Naive thymus-derived CD4-positive, alpha-beta T cell (primary cell): ENCODE results near the gene SCN3A. TPM values are rescaled to one million over a fixed set of nuclear protein-coding genes. Genes with fewer than 3 reads are reported as not detected.

Experiments
- ATAC-seq: fragments of 150-1000 bp; cut with Tn5 transposase; 2 replicates; pipeline ENCODE4 v1.10.0; 2021; ENCODE audit warnings: mild to moderate bottlenecking, moderate library complexity
- CTCF ChIA-PET: fragments of 350-600 bp; sonication (Branson Sonifier 250); formaldehyde crosslinking; loops from one replicate; lab custom pipeline; 2021; ENCODE audit warnings: antibody characterized with exemption; lab: Charles Lee
- POLR2A ChIA-PET: fragments of 350-600 bp; sonication (Branson Sonifier 250); formaldehyde crosslinking; loops from one replicate; lab custom pipeline; 2021; ENCODE audit warnings: antibody characterized with exemption, inconsistent platforms; lab: Charles Lee
- DNase-seq, 9 donors: peaks; one replicate each; pipeline versions ENCODE4 v3.0.0 to v3.0.0-alpha.2; 2020 to 2022; ENCODE audit warnings: mixed read lengths in 1 of 9
- H3K27ac ChIP-seq: one replicate; pipeline ENCODE4 v1.7.0; 2013; ENCODE audit warnings: mild to moderate bottlenecking, low read depth, low read length, moderate library complexity
- H3K27me3 ChIP-seq, 2 donors: one replicate each; pipeline ENCODE4 v1.7.0; 2013; ENCODE audit warnings: low read length in 2 of 2, mild to moderate bottlenecking in 2 of 2, moderate library complexity in 2 of 2; ENCODE audit not compliant: control insufficient read depth in 2 of 2, insufficient read depth in 2 of 2
- H3K36me3 ChIP-seq, 3 experiments: 1 replicate in 2 of 3; 2 replicates in 1 of 3; pipeline ENCODE4 v1.7.0; 2013; ENCODE audit warnings: low read length in 3 of 3, mild to moderate bottlenecking in 3 of 3, moderate library complexity in 1 of 3; ENCODE audit not compliant: insufficient read depth in 3 of 3, control insufficient read depth in 2 of 3
- H3K4me1 ChIP-seq, 2 donors: one replicate each; pipeline ENCODE4 v1.7.0; 2013; ENCODE audit warnings: low read length in 2 of 2, mild to moderate bottlenecking in 2 of 2, moderate library complexity in 1 of 2; ENCODE audit not compliant: control insufficient read depth in 2 of 2, insufficient read depth in 2 of 2
- H3K4me3 ChIP-seq: 2 replicates; pipeline ENCODE4 v1.7.0; 2013; ENCODE audit warnings: mild to moderate bottlenecking, low read length
- H3K9me3 ChIP-seq, 3 experiments: 1 replicate in 2 of 3; 2 replicates in 1 of 3; pipeline ENCODE4 v1.7.0; 2013; ENCODE audit warnings: low read length in 3 of 3; ENCODE audit not compliant: control insufficient read depth in 2 of 3
- H3K27ac Mint-ChIP-seq, 9 donors: one replicate each; pipeline ENCODE4 v1.8.0; 2020 to 2022; ENCODE audit warnings: mixed read lengths in 9 of 9, mild to moderate bottlenecking in 8 of 9, moderate library complexity in 5 of 9, inconsistent platforms in 2 of 9
- H3K27me3 Mint-ChIP-seq, 5 donors: one replicate each; pipeline ENCODE4 v1.8.0; 2021 to 2022; ENCODE audit warnings: mixed read lengths in 5 of 5, mild to moderate bottlenecking in 1 of 5
- H3K36me3 Mint-ChIP-seq, 5 donors: one replicate each; pipeline ENCODE4 v1.8.0; 2020 to 2022; ENCODE audit warnings: mixed read lengths in 5 of 5, mild to moderate bottlenecking in 3 of 5, inconsistent platforms in 1 of 5
- H3K4me1 Mint-ChIP-seq, 7 donors: one replicate each; pipeline ENCODE4 v1.8.0; 2020 to 2022; ENCODE audit warnings: mixed read lengths in 7 of 7, mild to moderate bottlenecking in 3 of 7, inconsistent platforms in 1 of 7
- H3K4me3 Mint-ChIP-seq, 10 donors: one replicate each; pipeline ENCODE4 v1.8.0; 2020 to 2022; ENCODE audit warnings: mild to moderate bottlenecking in 10 of 10, mixed read lengths in 10 of 10, moderate library complexity in 6 of 10, inconsistent platforms in 2 of 10
- H3K9me3 Mint-ChIP-seq, 11 donors: one replicate each; pipeline ENCODE4 v1.8.0; 2020 to 2022; ENCODE audit warnings: mixed read lengths in 11 of 11, mild to moderate bottlenecking in 4 of 11, inconsistent platforms in 1 of 11, moderate library complexity in 1 of 11
- intact Hi-C, 2 donors: fragments of 100-400 bp; cut with micrococcal nuclease; formaldehyde crosslinking; loops; one replicate each; pipeline ENCODE4 v1.15.1; 2023
- polyA plus RNA-seq, 2 donors: library from polyadenylated mRNA; unstranded; fragments of 300-500 nt; fragmentation: Illumina TruSeq; gene quantifications; one replicate each; pipeline ENCODE4 v1.2.3, GENCODE V29; 2021
- total RNA-seq, 6 experiments: library from RNA in 5 of 6; stranded (reverse) in 5 of 6; gene quantifications; 1 replicate in 5 of 6; 2 replicates in 1 of 6; pipeline ENCODE4 v1.2.3 and lab custom pipeline; 2021 to 2026

SCN3A gene
- total and polyA plus RNA-seq, 7 experiments from 2014 or later = 0.02 to 0.64 (median 0.14) TPM; not detected in 3

DNA sequence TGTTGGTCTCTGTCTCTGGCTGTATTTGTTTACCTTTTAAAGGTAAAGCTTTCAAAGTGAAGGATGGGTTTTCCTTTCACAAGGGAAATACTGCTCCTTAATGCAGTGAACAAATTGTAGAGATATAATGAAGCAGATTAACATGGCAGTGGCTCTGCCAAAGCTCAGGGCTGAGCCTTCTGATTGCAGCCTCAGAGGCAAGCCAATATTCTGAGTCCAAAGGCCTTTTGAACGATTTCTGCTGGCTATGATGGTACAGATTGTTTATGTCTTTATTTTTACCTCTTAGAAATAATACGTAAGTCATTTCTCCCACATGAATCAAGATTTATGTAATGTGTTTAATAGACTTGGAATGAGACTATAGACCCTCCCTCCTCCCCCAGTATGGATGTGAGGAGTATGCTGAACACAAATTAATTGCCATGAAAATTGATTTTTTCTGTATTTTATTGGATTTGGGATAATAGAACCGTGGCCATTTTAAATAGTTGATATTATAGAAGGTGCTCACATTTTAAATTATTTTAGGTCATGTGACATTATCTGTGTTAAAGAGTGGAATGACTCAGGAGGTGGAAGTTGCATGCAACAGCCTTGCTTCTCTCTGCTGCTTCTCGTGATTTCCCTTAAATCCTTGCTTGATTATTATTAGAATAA lies 36.1 kb upstream of the SCN3A start:
- intact Hi-C loops = loop anchor here (1.0 to 10.0 kb wide), 3 partner anchors 53 to 632 kb away; partner anchors contain the start of gene GALNT3 (in 1 of the 2)
- DNase-seq (no peak), ATAC-seq (no peak)
- no peaks in the 10 kb centered on the region for H3K4me1 Mint-ChIP-seq
- Histone ChIP-seq H3K4me3 (no peak overlapping the region), H3K27me3 (no peaks in the 10 kb centered on the region), H3K36me3 (no peaks in the 10 kb centered on the region), H3K9me3 (no peaks in the 10 kb centered on the region), H3K4me1 (no peaks in the 10 kb centered on the region), H3K27ac (no peak overlapping the region)
- no peaks in the 10 kb centered on the region for H3K36me3 Mint-ChIP-seq
- H3K9me3 Mint-ChIP-seq = peaks cover 0 to 7% (median 0%) of the 10 kb centered on the region in 11 donors
- no peak overlapping the region for H3K4me3 Mint-ChIP-seq
- CTCF ChIA-PET = interaction anchor here (0.7 to 2.1 kb wide), 2 partner anchors 10 to 49 kb away, joined by 3 to 5 read pairs; no protein-coding TSS in a partner anchor
- POLR2A ChIA-PET = no interaction called here
- H3K27ac Mint-ChIP-seq = no peak overlapping the region
- peaks cover 0 to 9% (median 0%) of the 10 kb centered on the region in 5 donors for H3K27me3 Mint-ChIP-seq

DNA sequence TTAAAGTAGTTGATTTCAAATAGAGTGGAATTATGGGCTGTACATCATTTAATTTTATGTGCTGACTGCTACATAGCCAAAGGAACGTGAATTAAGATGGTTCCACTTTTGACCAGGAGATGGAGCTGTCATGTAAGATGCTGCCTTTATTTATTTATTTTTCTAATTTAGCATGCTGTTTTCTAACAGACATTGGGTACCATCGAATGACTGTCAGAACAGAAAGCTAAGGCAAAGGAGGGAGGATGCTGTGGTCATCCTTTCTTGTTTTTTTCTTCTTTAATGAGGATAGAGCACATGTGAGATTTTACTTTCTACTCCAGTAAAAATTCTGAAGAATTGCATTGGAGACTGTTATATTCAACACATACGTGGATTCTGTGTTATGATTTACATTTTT lies 35.4 kb upstream of the SCN3A start, which contains the start of gene SCN2A:
TSS of gene SCN2A (plus strand) at position 185 of the 400 bp plus-strand sequence. CDS start 56,410 bp downstream, outside the sequence.
- Mint-ChIP-seq H3K27ac (no peak within 1 kb of the TSS), H3K9me3 (peaks cover 0 to 7% (median 0%) of the 10 kb centered on the region in 11 donors), H3K4me1 (no peaks in the 10 kb centered on the region), H3K4me3 (no peak within 1 kb of the TSS), H3K36me3 (no peaks in the 10 kb centered on the region), H3K27me3 (peaks cover 0 to 9% (median 0%) of the 10 kb centered on the region in 5 donors)
- intact Hi-C loops = loop anchor here (1.0 to 10.0 kb wide), 3 partner anchors 54 to 633 kb away; partner anchors contain the start of gene GALNT3 (in 1 of the 2)
- peaks cover 0 to 3% of the 10 kb centered on the region in 2 donors for H3K27me3 ChIP-seq
- ATAC-seq (no peak), DNase-seq (peak in 3 of 9 donors; percentile 1 to 5 (median 1))
- no peak within 1 kb of the TSS for H3K27ac ChIP-seq
- no peaks in the 10 kb centered on the region for H3K36me3 ChIP-seq
- no peaks in the 10 kb centered on the region for H3K9me3 ChIP-seq
- ChIA-PET CTCF (interaction anchor here (0.7 to 2.1 kb wide), 2 partner anchors 10 to 50 kb away, joined by 3 to 5 read pairs; no protein-coding TSS in a partner anchor), POLR2A (no interaction called here)
- H3K4me3 ChIP-seq = no peak within 1 kb of the TSS
- H3K4me1 ChIP-seq = no peaks in the 10 kb centered on the region

DNA sequence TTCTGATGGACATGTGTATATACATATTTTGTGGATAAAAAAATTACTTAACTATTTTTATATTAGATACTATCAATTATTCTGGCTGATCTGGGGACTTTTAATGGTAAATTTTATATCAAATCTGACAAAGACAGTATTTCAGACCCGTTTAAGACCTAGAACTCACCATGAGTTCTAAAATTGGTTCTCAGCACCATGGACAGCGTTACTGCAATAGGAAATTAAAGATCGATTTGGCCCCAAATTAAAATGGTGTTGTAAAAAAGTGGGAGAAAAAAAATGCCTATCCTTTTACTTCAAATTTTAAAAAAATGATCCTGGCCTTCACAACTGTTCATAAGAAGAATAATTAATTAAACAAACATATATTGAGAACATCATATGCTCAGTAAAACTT lies 34.4 kb upstream of the SCN3A start:
- H3K9me3 Mint-ChIP-seq = peaks cover 0 to 7% (median 0%) of the 10 kb centered on the region in 11 donors

DNA sequence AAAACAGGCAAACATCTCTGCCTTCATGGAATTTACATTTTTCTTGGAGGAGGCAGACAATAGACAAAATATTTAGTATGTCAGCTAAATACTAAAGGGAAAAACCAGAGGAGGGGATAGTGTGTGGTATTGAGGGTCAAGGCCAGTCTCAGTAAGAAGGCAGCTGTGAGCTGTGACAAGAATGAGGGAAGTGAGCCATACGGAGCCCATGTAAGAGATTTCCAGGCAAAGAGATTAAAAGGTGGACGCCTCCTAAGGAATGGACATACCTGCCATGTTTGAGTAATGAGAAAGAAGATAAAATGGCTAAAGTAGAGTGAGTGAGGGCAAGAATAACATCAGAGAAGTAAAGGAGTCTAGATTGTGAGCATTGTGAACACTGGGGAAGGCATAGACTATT lies 33.2 kb upstream of the SCN3A start:
- intact Hi-C loops = loop anchor here in 1 of 2 donors (5.0 to 10.0 kb wide), 2 partner anchors 558 to 635 kb away; partner anchors contain the start of gene GALNT3
- Mint-ChIP-seq H3K4me3 (no peak overlapping the region), H3K9me3 (peaks cover 0 to 7% (median 0%) of the 10 kb centered on the region in 11 donors), H3K4me1 (no peaks in the 10 kb centered on the region), H3K36me3 (no peaks in the 10 kb centered on the region), H3K27ac (no peak overlapping the region), H3K27me3 (peaks cover 0 to 10% (median 0%) of the 10 kb centered on the region in 5 donors)
- Histone ChIP-seq H3K4me1 (no peaks in the 10 kb centered on the region), H3K36me3 (no peaks in the 10 kb centered on the region), H3K4me3 (no peak overlapping the region), H3K9me3 (no peaks in the 10 kb centered on the region), H3K27me3 (peaks cover 0 to 3% of the 10 kb centered on the region in 2 donors), H3K27ac (no peak overlapping the region)
- ChIA-PET POLR2A (no interaction called here), CTCF (no interaction called here)
- ATAC-seq (no peak), DNase-seq (no peak)

More for the DNA sequence above, 34.4 kb upstream of the SCN3A start:
- Histone ChIP-seq H3K27me3 (peaks cover 0 to 3% of the 10 kb centered on the region in 2 donors), H3K4me1 (no peaks in the 10 kb centered on the region), H3K4me3 (no peak overlapping the region), H3K36me3 (no peaks in the 10 kb centered on the region), H3K9me3 (no peaks in the 10 kb centered on the region), H3K27ac (no peak overlapping the region)
- no peak overlapping the region for H3K4me3 Mint-ChIP-seq
- no peaks in the 10 kb centered on the region for H3K36me3 Mint-ChIP-seq
- ChIA-PET CTCF (interaction anchor here (2.1 kb wide), 1 partner anchor 11 kb away, joined by 5 read pairs; no protein-coding TSS in a partner anchor), POLR2A (no interaction called here)
- H3K27ac Mint-ChIP-seq = no peak overlapping the region
- intact Hi-C loops = loop anchor here in 1 of 2 donors (5.0 to 10.0 kb wide), 2 partner anchors 557 to 634 kb away; partner anchors contain the start of gene GALNT3
- H3K27me3 Mint-ChIP-seq = peaks cover 0 to 9% (median 0%) of the 10 kb centered on the region in 5 donors
- no peaks in the 10 kb centered on the region for H3K4me1 Mint-ChIP-seq
- ATAC-seq (no peak), DNase-seq (peak in 2 of 9 donors; percentile 1 to 14)

DNA sequence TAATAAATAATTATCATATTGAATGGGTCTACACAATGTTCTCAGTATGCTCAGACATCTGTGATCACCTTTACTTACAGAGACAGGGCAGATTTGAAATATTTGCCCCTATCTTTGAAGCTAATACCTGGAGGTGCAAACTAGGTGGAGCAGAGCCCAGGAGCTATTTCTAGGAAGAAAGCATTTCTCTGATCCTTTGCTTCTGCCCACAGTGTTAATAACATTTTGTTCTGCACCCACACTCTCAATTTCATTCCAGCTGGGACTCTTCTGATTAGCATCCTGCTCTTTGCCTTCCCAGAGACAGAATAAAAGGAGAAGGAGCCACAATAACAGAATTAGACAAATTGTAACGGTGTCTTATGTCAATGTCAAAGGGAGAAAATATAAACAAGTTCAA lies 23.7 kb upstream of the SCN3A start:
- no peaks in the 10 kb centered on the region for H3K9me3 ChIP-seq
- H3K27me3 ChIP-seq = no peaks in the 10 kb centered on the region
- intact Hi-C loops = no loop called here
- CTCF ChIA-PET = no interaction called here
- H3K36me3 Mint-ChIP-seq = no peaks in the 10 kb centered on the region
- H3K4me3 Mint-ChIP-seq = no peak overlapping the region
- no peak overlapping the region for H3K27ac Mint-ChIP-seq
- H3K4me1 Mint-ChIP-seq = no peaks in the 10 kb centered on the region
- no peak overlapping the region for H3K27ac ChIP-seq
- H3K4me3 ChIP-seq = no peak overlapping the region
- peaks cover 0 to 12% (median 0%) of the 10 kb centered on the region in 5 donors for H3K27me3 Mint-ChIP-seq
- H3K9me3 Mint-ChIP-seq = peaks cover 0 to 2% (median 0%) of the 10 kb centered on the region in 11 donors
- no peaks in the 10 kb centered on the region for H3K36me3 ChIP-seq
- POLR2A ChIA-PET = no interaction called here
- ATAC-seq = no peak
- DNase-seq = no peak
- no peaks in the 10 kb centered on the region for H3K4me1 ChIP-seq

DNA sequence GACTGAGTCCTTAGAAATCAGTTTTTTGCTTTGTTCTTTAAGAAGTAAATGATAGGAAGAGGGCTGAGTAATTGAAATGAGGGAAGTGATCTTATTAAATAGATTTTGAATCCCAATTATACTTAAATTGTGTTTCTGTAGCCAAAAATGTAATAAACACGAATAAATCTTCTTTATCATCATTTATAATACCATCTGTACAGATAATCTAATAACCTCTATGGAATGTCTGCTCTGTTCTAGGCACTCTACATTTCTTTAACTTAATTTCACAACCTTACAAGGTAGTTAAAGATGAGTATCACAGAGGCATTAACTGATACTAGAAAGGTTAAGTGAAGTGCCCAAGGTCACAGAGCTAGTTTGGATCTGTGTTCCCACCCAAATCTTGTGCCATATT lies 21.1 kb upstream of the SCN3A start:
- ATAC-seq (no peak), DNase-seq (no peak)
- no peak overlapping the region for H3K4me3 Mint-ChIP-seq
- no peaks in the 10 kb centered on the region for H3K4me1 Mint-ChIP-seq
- CTCF ChIA-PET = no interaction called here
- no peaks in the 10 kb centered on the region for H3K36me3 Mint-ChIP-seq
- Histone ChIP-seq H3K27me3 (no peaks in the 10 kb centered on the region), H3K36me3 (no peaks in the 10 kb centered on the region), H3K27ac (no peak overlapping the region), H3K9me3 (no peaks in the 10 kb centered on the region), H3K4me3 (no peak overlapping the region), H3K4me1 (no peaks in the 10 kb centered on the region)
- H3K27me3 Mint-ChIP-seq = peaks cover 0 to 4% (median 0%) of the 10 kb centered on the region in 5 donors
- H3K27ac Mint-ChIP-seq = no peak overlapping the region
- intact Hi-C loops = no loop called here
- POLR2A ChIA-PET = no interaction called here
- H3K9me3 Mint-ChIP-seq = peaks cover 0 to 2% (median 0%) of the 10 kb centered on the region in 11 donors
